ENCODE results near the gene PRICKLE3. TPM values are rescaled to one million over a fixed set of nuclear protein-coding genes. Genes with fewer than 3 reads are reported as not detected.
A peak's percentile ranks its signal among the peaks of the same experiment; 100 is the strongest.
"Not testable (repeated sequence)": the region's sequence is repeated elsewhere in the genome, so short reads cannot be mapped to it uniquely, and the experiment has no call there.

Gene PRICKLE3
- total and polyA plus RNA-seq, 2 of the 4 experiments (the other 2 are of a cell fraction) = 3.4 to 6.4 TPM

- ChIA-PET CTCF (no interaction called here), POLR2A (ENCODE audit: unreplicated experiment) (no interaction called here)
- intact Hi-C loops (cut with micrococcal nuclease) = no loop called here
- H4K5ac ChIP-seq (ENCODE audit: low read depth, low read length) = no peak overlapping the region
- H4K8ac ChIP-seq (ENCODE audit: low read depth in 2 of 2, low read length in 2 of 2) = no peak overlapping the region
- H3K9me3 ChIP-seq (ENCODE audit: control insufficient read depth, insufficient read depth, low read length) = no peaks in the 10 kb centered on the region
- no peak overlapping the region for H2BK15ac ChIP-seq (ENCODE audit: low read depth, low read length)
- ATAC-seq (ENCODE audit: low read depth) = no peak
- H3K79me1 ChIP-seq (ENCODE audit: low read depth in 1 of 2, low read length in 2 of 2) = no peaks in the 10 kb centered on the region; a peak in 1 of 4 replicates
- no CpG with 5 or more reads among the region's 1 CpG for WGBS, 2 experiments (ENCODE audit: extremely low coverage in 2 of 2, insufficient read length in 1 of 2)
- no peak overlapping the region for H2AK9ac ChIP-seq (replicated peaks; ENCODE audit: low read depth, low read length, poor library complexity)
- no peak overlapping the region for H4K91ac ChIP-seq (ENCODE audit: insufficient read depth, low read depth, low read length)
- H3K18ac ChIP-seq (ENCODE audit: low read depth, low read length) = no peak overlapping the region
- no peak overlapping the region for H3K14ac ChIP-seq (replicated peaks; ENCODE audit: low read depth, low read length)
- H3K27me3 ChIP-seq (ENCODE audit: control insufficient read depth, insufficient read depth, low read length) = no peaks in the 10 kb centered on the region; the same call in 1 of the 2 replicates
- no peak overlapping the region for H2BK5ac ChIP-seq (ENCODE audit: low read depth, low read length, poor library complexity, severe bottlenecking)
- no peak for TF ChIP-seq FOS (IDR thresholded peaks at IDR 0.05; ENCODE audit: low read depth, low read length)
- peak; percentile 64; the same call in 1 of the 2 replicates for TF ChIP-seq CEBPB (IDR thresholded peaks at IDR 0.05; ENCODE audit: low read depth, low read length)
- no peak overlapping the region for H3K56ac ChIP-seq (ENCODE audit: extremely low read depth, insufficient read depth, low read length)
- H3K23ac ChIP-seq (ENCODE audit: low read depth, low read length) = no peak overlapping the region
- dilution Hi-C loops (cut with HindIII; ENCODE audit: low sequenced_read_pairs, unreplicated experiment) = no loop called here
- H2BK20ac ChIP-seq (ENCODE audit: low read depth, low read length) = no peak overlapping the region
- BruUV-seq (replicated peaks) = no TSS peak
- no peaks in the 10 kb centered on the region for H3K36me3 ChIP-seq (ENCODE audit: control insufficient read depth, insufficient read depth, low read length)
- no peaks in the 10 kb centered on the region for H4K20me1 ChIP-seq (ENCODE audit: insufficient read depth, low read length)
- no peak overlapping the region for H2AFZ ChIP-seq (replicated peaks; ENCODE audit: low read length, poor library complexity)
- no peak overlapping the region for H3K4ac ChIP-seq (ENCODE audit: low read depth, low read length)
- no peak for DNase-seq
- H3K9me1 ChIP-seq (ENCODE audit: insufficient read depth, low read length) = no peaks in the 10 kb centered on the region
- peaks cover 6% of the 10 kb centered on the region for H3K4me1 ChIP-seq (ENCODE audit: control insufficient read depth, insufficient read depth, low read length)
- H2BK120ac ChIP-seq (ENCODE audit: low read depth, low read length) = no peak overlapping the region
- no peak overlapping the region for H3K4me2 ChIP-seq (ENCODE audit: low read depth, low read length)
- H3K9ac ChIP-seq (ENCODE audit: low read depth, low read length) = no peak overlapping the region
- in situ Hi-C loops (cut with MboI; ENCODE audit: low sequenced_read_pairs) = no loop called here
- H3K4me3 ChIP-seq (ENCODE audit: insufficient read depth, low read depth, low read length) = no peak overlapping the region
- no peak overlapping the region for H2AK5ac ChIP-seq (ENCODE audit: low read depth, low read length)
- no peak overlapping the region for H3K27ac ChIP-seq (ENCODE audit: insufficient read depth, low read length)
Measured at GRCh38 chrX:49153467-49153866, 32.7 kb downstream of the PRICKLE3 start.

DNA sequence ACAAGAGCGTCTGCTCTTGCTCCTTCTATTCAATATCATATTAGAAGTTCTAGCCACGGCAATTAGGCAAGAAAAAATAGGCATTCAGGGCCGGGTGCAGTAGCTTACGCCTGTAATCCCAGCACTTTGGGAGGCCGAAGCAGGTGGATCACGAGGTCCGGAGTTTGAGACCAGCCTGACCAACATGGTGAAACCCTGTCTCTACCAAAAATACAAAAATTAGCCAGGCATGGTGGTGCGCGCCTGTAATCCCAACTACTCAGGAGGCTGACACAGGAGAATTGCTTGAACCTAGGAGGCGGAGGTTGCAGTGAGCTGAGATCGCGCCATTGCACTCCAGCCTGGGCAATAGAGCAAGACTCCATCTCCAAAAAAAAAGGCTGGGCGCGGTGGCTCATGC is 36.9 kb downstream of the PRICKLE3 start:
- BruUV-seq (replicated peaks); H2BK120ac ChIP-seq (ENCODE audit: low read depth, low read length); H3K9ac ChIP-seq (ENCODE audit: low read depth, low read length); CTCF ChIA-PET; H3K4me1 ChIP-seq (ENCODE audit: control insufficient read depth, insufficient read depth, low read length); H2AK9ac ChIP-seq (replicated peaks; ENCODE audit: low read depth, low read length, poor library complexity); dilution Hi-C loops (cut with HindIII; ENCODE audit: low sequenced_read_pairs, unreplicated experiment); H4K8ac ChIP-seq (ENCODE audit: low read depth in 2 of 2, low read length in 2 of 2); H3K56ac ChIP-seq (ENCODE audit: extremely low read depth, insufficient read depth, low read length); ATAC-seq (ENCODE audit: low read depth); H4K20me1 ChIP-seq (ENCODE audit: insufficient read depth, low read length); H3K18ac ChIP-seq (ENCODE audit: low read depth, low read length); H3K9me1 ChIP-seq (ENCODE audit: insufficient read depth, low read length); H4K5ac ChIP-seq (ENCODE audit: low read depth, low read length); H3K4me3 ChIP-seq (ENCODE audit: insufficient read depth, low read depth, low read length); H3K14ac ChIP-seq (replicated peaks; ENCODE audit: low read depth, low read length); H3K27ac ChIP-seq (ENCODE audit: insufficient read depth, low read length); H3K23ac ChIP-seq (ENCODE audit: low read depth, low read length); H4K91ac ChIP-seq (ENCODE audit: insufficient read depth, low read depth, low read length); H3K27me3 ChIP-seq (ENCODE audit: control insufficient read depth, insufficient read depth, low read length); H3K36me3 ChIP-seq (ENCODE audit: control insufficient read depth, insufficient read depth, low read length); H2BK20ac ChIP-seq (ENCODE audit: low read depth, low read length); H2AK5ac ChIP-seq (ENCODE audit: low read depth, low read length); DNase-seq; in situ Hi-C loops (cut with MboI; ENCODE audit: low sequenced_read_pairs); H3K9me3 ChIP-seq (ENCODE audit: control insufficient read depth, insufficient read depth, low read length); POLR2A ChIA-PET (ENCODE audit: unreplicated experiment); H2BK5ac ChIP-seq (ENCODE audit: low read depth, low read length, poor library complexity, severe bottlenecking); H3K79me1 ChIP-seq (ENCODE audit: low read depth in 1 of 2, low read length in 2 of 2); H3K4me2 ChIP-seq (ENCODE audit: low read depth, low read length); H2BK15ac ChIP-seq (ENCODE audit: low read depth, low read length); H2AFZ ChIP-seq (replicated peaks; ENCODE audit: low read length, poor library complexity); intact Hi-C loops (cut with micrococcal nuclease); H3K4ac ChIP-seq (ENCODE audit: low read depth, low read length): not testable (repeated sequence)
- 100% methylated on average over 3 of the region's 14 CpGs; no CpG with 5 or more reads in 1 of the 2 experiments for WGBS, 2 experiments (ENCODE audit: extremely low coverage in 2 of 2, insufficient read length in 1 of 2)
